Tongue (tissue), 2 donors: ENCODE results near the gene BET1L. TPM values are rescaled to one million over a fixed set of nuclear protein-coding genes. Genes with fewer than 3 reads are reported as not detected.
"Not testable (repeated sequence)": the region's sequence is repeated elsewhere in the genome, so short reads cannot be mapped to it uniquely, and the experiment has no call there.

Experiments
- DNase-seq: peaks from one replicate; pipeline ENCODE4 v3.0.0-alpha.2; 2015
- total RNA-seq: library from RNA; depleted of rRNA; stranded (reverse); fragments of >200 nt; gene quantifications from one replicate; pipeline ENCODE4 v1.2.3, GENCODE V29; 2014

BET1L gene
- total RNA-seq, 1 donor from 2014 or later: 14.7 TPM

DNA sequence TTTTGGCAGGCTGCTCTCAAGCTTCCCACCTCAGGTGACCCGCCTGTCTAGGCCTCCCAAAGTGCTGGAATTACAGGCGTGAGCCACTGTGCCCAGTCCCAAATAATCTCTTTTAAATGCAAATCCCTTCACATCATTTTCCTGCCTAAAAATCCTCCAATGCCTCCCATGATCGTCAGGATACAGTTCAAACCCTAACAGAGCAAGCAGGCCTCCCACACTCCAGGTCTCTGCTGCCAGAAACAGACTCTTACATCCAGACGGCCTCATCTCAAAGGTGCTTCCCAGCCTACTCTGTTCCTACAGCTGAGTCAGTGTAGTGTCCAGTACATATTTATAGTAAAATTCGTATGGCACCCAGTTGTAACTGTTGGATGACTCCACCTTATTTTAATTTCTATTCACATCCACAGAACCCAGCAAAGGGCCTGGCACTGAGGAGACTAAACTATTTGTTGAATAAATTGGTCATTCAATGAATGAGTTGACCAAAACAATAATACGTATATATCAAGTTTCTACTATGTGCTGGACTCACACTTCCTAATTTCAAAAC, 20.7 kb upstream of the BET1L start:
- no peak for DNase-seq

DNA sequence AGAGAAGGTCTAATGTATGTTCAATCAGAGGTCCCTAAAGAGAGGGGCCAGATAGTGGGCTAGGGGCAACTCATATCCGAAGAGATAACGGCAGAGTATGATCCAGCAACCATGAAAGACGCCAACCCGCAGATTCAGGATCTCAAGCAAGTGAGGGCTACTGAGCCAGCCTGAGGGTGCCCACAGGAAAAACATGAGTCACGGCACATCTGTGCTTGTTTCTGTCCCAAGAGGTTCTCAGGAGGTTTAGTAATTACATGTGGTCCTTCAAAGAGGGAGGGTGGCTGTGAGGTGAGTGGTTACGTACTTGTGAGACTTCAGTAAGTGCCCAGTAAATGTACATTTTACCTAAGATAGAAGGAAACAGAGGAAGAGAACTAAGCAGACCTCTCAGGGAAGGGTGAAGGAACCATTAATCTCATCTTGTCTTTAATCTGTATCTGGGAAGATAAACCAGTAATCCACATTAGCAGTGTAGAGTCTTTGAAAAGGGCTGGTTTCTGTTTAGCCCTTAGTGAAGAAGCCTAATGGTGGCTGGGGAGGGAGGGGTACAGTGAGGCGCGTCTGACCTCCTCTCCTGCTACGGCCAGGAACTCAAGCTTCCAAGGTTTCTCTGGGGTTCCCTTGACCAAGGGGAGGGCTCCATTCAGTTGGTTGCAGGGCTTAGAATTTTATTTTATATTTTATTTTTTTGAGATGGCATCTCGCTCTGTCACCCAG, 18.7 kb upstream of the BET1L start:
- no peak for DNase-seq

DNA sequence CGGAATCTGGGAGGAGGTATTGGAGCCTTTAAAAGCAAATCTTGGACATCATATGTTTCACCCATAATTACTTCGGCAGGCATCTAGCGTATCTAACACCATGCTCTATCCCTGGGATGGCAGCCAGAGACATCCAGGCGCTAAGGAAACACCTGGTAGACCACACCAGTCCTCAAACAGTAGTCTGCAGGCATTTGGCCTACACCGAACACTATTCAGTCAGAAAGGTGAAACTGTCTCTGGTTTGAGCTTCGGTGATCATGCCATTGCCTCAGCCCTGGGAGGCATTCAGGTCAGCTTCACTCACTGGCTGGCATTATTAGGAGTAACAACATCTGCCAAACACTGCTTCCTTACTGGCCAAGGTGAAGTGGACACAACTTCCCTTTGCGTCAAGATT, 17.2 kb upstream of the BET1L start:
- no peak for DNase-seq

DNA sequence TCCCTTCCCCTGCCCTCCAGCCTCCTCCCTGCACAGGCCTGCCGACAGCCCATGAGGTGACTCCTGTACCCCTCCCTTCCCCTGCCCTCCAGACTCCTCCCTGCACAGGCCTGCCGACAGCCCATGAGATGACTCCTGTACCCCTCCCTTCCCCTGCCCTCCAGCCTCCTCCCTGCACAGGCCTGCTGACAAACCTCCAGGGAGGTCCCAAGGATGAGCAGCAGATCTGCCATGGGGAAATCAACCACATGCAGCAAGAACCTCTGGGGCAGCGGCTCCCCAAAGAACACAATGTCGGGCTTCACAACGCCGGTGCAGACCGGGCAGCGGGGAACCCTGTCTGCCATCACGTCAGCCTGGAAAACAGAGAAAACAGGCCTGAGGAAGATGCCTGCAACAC, 16.7 kb upstream of the BET1L start:
- no peak for DNase-seq

DNA sequence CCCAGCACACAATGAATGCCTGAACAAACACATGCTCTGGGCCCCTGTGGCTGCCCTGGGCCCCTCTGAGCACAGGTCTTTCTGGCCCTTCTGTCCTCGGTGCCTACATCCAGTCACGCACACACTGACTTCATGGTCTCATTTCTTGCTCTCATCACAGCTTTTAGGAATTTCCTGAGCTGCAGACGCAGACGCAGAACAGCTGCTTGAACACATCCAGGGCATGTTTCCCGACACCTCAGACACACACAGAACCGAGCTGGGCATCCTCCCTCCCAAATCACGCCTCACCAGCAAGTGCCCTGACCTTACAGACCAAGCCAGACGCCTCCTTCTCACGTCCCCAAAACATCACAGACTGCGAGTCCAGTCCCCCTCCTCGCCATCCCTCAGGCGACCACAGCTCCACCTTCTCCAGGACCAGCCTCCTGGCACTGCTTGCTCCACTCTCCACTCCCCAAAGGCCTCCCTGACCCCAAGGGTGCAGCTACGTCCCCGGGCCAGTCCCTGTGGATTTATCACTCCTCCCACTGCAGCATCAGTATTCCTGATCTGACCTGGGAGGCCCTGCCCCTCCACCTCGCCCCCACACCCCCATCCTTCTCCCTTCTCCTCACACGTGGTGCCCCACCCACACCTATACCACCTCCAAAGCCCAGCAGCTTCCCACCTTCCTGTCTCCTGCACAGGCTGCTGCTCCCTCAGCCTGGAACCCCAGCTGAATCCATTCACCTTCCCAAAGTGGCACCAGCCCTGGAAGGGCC, 16.0 kb upstream of the BET1L start:
- no peak for DNase-seq

DNA sequence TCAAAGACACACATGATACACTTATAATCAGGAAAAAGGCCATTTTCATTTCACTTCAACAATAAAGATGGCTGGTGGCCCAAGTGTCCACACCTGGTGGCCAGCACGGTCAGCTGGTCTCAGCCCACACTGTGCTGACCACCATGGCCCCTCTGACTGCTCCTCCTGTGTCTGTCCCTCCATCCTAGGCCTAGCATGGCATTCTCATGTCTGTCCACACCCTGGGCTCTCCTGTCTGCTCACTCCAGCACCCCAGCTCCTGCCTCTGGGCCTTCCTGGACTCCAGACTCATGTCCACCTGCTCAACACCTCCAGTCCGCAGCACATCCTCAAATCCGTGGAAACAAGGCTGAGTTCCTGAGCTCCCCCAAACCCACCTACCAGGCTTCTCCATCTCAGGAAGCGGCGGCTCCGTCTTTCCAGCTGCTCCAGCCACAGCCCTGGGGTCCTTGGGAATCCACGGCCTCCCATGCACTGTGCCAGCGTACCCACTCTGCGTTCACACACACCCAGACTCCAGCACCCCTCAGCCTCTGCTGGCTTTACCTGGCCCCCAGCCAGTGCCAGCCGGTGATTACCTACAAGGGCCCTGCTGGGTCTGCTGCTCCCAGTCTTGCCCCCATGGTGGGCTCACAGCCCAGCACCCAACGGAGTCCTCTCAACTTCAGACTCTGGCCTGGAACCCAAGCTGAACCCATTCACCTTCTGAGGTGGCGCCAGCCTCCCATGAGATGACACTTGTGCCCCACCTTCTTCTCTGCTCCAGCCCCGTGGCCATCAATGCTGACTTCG, 15.0 kb upstream of the BET1L start:
- DNase-seq: no peak

DNA sequence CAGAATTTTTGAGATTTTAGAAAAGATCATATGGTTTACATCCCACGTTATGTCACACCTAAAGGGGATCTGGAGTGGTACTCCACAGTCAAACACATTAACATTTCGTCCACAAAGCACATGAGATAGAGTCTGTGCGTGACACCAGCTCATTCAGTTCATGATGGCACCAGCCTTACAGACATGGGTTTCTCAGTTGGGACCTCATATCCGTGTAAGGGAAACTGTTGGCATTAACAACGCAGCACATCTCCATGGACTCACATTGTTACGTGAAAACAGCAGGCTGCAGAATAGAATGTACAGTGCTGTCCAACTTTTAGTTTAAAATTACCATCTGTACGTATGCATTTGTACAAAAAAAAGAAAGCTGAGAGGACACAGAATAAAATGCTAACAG, 14.3 kb upstream of the BET1L start:
- DNase-seq: no peak

DNA sequence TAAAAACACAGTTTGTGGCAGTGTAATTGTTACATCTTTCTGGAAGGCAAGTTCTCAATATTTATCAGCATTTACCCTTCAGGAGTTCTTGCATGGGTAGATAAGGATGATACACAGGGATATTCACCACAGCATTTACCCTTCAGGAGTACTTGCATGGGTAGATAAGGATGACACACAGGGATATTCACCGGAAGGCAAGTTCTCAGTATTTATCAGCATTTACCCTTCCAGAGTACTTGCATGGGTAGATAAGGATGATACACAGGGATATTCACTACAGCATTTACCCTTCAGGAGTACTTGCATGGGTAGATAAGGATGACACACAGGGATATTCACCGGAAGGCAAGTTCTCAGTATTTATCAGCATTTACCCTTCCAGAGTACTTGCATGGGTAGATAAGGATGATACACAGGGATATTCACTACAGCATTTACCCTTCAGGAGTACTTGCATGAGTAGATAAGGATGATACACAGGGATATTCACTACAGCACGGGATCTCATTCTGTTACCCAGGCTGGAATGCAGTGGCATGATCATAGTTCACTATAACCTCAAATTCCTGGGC, 13.5 kb upstream of the BET1L start:
- DNase-seq: not testable (repeated sequence)

DNA sequence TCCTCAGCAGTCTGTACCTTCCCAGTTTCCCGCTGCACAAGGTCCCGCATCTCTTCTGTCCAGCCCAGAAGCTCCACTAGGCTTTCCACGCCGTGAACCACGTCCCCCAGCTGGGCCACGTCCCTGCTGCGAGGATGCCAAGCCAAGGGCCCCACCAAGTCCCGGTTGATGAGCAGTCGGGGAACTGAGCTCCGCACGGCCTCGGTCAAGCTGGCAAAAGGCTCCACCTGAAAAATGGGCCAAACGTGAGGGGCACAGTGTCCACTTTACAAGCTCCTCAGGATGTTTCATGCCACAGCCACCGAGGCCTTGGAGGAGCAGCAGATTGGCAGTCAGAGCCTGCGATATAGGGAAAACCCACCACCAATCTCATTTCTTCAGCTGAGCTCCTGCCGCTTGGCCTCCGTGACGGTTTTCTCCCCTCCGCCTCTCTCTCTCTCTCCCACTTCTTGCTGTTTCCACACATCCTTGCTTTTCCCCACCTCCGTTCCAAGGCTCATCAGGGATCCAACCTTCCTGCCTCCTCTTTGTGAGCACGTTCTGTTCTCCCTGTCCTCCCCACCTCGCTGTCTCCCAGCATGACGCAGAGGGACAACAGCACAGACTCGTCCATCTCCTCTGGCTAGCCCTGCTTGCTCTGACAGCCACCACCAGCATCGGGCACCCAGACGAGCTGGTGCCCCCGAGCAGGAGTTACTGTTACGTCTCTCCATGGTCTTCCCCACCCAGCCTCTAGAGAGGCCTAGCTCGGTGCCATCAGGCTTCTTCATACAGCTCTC, 11.8 kb upstream of the BET1L start:
- no peak for DNase-seq

DNA sequence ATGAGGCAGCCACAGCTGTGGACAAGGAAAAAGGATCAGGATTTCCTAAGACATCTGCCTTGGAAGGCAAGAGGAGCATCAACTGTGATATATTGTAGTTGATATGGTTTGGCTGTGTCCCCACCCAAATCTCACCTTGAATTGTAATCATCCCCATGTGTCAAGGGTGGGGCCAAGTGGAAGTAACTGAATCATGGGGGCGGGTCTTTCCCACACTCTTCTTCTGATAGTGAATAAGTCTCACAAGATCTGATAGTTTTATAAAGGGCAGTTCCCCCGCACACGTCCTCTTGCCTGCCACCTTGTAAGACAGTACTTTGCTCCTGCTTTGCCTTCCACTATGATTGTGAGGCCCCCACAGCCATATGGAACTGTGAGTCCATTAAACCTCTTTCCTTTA, 10.5 kb upstream of the BET1L start:
- no peak for DNase-seq

DNA sequence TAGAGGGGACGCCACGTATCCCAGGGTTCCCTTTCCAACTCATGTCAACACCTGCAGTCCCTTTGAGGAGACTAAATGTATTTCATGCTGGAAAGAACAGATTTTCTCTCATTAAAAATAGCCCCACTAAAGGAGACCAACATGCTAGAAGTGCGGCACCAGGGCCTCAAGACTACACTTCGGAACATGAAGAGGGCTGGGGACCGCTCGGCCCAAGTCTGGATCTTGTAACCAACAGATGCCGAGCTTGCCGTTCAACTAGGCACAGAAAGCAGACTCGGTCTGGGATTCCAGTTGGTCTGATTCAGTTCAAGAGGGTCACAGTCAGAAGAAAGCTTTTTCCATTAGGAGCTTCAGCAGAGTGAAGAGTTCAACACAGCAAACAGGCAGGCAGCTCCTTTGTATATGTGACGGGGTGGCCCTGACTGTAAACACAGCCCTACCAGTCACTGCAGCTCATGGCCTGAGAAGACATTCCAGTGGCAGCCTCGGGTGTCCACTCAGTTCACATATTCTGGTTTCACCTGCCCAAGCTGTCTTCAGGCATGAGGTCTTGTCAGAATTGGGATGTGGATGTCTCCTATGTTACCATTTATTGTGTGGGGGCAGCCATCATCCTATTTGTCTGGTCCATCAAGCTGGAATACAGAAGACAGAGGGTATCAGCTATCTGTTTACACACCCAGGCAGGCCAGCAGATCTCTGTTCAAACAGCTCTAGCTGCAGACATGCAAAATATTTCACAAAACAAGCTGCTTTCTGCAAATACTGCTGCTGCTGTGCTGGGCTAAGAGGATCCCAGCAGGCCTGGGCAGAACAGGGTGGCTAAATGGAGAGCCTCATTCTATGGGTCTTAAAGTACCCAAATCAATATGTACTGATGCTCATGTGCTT, 9.1 kb upstream of the BET1L start:
- DNase-seq: no peak

DNA sequence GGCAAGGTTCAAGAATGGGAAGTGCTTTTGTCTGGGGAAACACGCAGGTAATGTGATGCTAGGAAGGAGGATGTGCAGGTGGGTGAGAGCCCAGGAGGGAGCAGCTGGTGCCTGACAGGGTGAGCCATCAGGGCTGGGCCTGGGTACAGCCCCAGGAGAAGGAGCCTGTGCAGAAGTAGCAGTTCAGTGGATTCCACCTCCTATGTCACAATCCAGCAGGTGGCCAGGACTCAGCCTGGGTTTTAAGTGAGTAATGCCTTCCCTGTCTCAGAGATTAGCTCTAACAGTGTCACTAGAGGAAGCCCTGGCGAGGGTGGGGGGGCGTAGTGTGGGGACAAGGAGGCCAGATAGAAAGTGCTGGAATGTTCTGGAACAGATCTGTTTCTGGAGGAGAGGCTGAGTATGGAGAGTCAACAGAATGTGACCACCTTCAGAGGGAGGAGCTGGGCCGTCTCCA, 8.4 kb upstream of the BET1L start:
- DNase-seq: no peak

DNA sequence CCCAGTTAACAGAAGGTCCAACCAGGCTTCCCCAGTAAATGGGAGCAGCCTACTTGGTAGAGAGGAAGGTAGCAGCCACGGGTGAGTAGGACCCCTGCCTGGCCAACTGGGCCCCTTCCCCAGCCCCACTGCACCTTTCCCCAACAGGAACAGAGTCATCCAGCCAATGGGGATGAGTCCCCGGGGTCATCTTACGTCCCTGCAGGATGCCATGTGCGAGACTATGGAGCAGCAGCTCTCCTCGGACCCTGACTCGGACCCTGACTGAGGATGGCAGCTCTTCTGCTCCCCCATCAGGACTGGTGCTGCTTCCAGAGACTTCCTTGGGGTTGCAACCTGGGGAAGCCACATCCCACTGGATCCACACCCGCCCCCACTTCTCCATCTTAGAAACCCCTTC, 6.9 kb upstream of the BET1L start:
- DNase-seq: no peak

DNA sequence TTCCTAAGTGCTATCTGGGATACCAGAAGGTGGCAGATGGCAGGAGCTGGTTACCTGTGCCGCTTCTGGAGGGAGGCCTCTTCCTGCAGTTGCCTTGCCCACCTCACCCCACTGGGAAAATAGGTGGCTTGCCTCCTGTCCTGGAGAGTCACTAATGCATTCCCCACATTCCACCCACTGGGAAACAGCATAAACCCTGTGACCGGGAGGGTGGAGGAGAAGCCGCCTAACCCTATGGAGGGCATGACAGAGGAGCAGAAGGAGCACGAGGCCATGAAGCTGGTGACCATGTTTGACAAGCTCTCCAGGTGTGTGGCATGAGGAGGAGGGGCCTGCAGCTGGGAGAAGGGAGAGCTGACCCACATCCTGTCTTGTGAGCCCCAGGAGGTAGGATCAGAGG, 5.9 kb upstream of the BET1L start:
- DNase-seq: no peak

DNA sequence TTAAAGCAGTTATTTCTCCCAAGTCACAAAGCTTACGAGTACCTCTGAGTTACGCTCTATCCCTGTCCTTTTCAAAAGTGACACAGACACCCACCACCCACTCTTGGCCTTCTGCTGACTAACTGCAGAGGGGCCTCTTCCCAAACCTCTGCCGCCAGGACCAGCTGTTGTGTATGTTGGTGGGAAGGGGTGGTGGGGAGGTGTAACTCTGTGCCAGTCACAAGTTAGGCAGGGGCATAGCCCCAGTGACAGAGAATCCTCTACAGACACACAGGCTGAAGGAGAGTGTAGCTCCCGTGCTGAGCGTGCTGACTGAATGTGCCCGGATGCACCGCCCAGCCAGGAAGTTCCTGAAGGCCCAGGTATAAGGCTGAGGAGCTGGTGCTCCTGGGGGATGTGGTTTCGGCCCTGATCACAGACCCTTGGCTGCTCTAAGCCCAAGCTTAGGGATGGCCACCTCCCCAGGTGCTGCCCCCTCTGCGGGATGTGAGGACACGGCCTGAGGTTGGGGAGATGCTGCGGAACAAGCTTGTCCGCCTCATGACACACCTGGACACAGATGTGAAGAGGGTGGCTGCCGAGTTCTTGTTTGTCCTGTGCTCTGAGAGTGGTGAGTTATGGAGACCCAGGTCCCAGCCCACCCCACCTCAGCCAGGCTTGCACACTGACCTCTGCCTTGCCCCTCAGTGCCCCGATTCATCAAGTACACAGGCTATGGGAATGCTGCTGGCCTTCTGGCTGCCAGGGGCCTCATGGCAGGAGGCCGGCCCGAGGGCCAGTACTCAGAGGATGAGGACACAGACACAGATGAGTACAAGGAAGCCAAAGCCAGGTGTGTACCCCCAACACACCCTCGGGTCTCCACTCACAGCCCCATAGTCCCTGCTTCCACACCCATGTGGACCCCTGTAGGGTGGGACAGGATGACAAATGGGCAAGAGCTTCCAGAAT, 5.2 kb upstream of the BET1L start:
- no peak for DNase-seq

DNA sequence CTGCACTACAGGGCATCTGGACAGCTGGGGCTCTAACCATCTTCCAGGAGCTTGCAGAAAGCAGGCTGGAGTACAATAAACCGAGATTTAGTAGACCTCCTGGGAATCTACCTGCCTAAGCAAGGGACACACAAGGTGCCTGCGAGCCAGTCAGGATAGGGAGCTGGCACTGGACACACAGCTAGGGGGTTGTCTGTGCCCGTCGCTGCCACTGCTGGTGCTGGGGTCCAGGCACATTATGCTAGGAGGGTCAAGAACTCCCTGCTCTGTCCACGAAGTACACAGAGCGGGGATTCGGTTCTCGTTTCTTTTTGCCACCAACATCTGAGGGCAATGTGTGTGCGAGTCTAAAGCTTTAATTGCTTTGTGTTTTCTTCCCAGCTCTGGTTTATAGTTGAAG, 4.5 kb upstream of the BET1L start:
- DNase-seq: no peak

DNA sequence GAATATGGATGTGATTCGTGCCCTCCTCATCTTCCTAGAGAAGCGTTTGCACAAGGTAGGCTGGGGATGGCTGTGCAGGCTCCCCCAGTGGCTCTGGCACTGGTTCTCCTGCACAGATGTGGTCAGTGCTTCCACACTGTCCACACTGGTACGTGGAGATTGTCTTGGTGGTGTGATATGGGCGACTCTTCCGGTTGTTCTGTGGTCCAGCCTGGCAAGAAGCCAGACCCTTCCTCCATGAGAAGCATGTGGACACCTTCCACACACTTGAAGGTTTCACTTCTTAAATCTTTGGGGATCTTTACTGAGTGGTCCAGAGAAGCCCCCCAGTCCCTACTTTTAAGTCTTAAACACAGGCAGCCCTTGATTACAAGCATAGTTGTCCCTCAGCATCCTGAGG, 4.1 kb upstream of the BET1L start:
- no peak for DNase-seq

DNA sequence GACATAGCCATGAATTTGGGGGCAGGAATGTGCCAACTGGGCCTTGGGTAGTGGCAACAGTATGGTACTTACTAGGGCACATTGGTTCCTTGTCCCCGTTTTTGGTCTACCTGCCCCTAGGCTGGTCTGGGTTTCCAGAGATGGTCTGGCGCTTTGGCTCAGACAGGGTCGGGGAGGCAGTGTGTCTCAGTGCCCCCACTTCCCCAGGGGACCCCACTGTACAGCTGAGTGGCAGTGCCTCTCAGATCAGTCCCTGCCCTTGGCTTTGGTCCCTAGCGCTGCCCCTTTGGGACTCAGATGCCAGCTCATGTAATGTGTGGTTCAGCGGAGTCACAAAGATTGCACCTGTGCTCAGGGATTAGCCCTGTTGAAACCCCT, 3.6 kb upstream of the BET1L start:
- no peak for DNase-seq

DNA sequence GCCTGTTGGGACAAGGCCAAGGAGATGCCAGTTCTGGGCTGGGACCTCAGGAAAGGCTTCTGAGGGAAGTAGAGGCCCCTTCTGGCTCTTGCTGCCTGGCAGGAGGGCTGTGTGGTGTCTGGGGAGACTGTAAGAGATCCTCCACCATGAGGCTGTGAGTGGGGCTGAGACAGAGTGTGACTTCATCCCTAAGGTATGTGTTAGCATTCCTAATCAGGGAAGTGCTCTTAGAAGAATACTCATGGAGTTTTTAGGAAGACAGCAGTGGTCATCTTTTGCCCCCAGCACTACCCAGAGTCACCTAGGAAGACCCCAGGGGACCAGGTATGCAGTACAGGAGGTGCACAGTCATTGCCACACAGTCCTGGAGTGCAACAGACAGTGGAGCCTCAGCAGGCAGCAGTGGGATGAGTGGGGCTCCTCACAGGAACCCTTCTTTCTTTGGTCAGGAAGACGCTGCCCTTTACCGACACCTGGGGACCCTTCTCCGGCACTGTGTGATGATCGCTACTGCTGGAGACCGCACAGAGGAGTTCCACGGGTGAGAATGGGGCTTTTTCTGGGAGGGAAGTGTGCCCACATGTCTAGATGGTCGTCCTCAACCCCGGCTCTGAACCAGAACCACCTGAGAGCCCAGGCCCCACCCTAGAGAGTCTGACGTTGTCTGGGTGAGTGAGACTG, 3.1 kb upstream of the BET1L start:
- no peak for DNase-seq
